GM21515 (cell line): ENCODE results near the gene ISLR.

ENCODE experiments used
- ATAC-seq: cut with Tn5 transposase; IDR thresholded peaks from one replicate; pipeline ENCODE4 v1.9.1; 2021; ENCODE audit not compliant: unreplicated experiment

Gene ISLR

DNA sequence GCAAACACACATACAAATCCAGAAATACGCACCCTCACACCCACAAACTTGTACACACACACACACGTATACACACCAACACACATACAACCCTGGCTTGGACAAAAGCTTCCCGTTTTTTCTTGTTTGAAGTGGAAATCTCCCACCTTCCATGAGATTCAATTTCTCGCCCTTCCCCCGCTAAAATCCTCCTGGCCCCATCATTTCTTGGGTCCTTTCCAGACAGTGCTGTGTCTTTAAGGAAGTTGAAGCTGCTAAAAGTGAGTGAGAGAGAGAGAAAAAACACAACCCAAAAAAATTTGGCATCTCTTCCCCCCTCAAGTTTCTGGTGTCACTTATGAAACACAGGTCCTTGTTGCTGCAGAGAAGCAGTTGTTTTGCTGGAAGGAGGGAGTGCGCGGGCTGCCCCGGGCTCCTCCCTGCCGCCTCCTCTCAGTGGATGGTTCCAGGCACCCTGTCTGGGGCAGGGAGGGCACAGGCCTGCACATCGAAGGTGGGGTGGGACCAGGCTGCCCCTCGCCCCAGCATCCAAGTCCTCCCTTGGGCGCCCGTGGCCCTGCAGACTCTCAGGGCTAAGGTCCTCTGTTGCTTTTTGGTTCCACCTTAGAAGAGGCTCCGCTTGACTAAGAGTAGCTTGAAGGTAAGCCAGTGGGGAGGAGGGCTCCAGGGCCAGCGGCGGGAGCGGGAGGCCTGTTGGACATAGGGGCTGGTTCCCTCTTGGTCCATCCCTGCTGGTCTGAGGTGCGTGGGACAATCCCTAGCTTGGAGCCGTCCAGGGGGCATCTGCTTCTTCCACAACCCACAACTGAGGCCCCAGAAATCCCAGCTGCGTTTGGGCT is at the start of gene ISLR:
TSS of gene ISLR (plus strand) at position 331 of the 839 bp plus-strand sequence. CDS start 1,149 bp downstream, outside the sequence.
- no peak for ATAC-seq

GRCh38 chr15:74124196-74124595 is 49.3 kb upstream of the ISLR start:
- no peak for ATAC-seq

DNA sequence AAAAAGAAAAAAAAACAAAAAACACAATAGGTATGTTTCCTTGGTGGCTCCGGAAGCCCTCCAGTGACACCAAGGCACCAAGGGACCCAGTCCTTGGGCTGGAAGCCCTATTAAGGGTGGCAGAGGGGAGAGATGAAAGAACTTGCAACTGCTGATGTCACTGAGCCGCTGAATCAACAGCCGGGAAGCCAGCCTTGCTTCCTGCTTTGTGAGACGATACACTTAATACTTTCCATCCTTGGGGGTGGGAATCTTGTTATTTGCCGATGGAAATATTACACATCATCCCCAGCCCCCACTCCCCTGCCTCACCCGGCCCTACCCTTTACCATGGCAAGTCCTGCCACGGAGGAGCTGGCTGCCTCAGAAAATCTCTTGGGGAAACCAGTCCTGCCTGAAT is 48.8 kb upstream of the ISLR start:
- no peak for ATAC-seq

- ATAC-seq: no peak
These were observed 46.1 kb upstream of the ISLR start for GRCh38 chr15:74127255-74127953.

DNA sequence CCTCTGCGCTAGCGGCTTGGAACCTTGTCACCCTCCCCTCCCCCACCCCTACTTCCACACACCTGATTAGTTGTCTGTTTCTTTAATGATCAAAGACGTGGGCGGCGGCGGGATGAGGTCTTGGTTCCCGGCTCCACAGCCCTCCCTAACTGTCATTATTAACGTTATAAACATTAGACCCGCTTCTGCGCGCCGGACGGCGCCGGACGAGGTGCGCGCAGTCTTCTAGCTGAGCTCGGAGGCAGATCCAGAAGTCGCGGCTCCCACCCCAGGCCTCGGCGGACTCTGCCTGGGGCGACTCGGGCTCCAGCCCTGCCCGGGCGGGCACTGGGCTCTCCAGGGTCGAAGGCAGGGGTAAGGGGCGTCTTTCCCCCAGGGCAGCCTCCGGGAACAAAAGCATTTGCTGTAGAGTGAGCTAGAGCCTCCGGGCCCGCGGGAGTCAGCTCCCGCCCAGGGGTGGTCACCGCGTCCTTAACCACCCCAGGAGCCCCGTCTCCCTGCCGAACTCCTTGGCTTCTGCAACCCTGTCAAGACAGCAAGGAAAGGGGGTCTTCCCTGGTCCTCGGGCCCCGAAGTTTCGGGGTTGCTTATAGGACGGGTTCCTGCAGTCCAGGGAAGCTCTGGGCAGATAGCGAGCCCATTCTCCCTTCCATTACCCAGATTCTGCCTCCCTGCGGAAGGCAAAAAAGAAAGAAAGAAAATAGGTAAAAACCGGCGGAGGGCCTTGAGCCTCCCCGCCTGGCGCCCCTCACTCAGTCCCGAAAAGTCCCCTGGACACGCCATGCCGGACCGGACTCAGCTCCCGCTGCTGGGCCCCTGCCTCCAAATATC is 45.3 kb upstream of the ISLR start:
- ATAC-seq: no peak

GRCh38 chr15:74128785-74129585 is 44.5 kb upstream of the ISLR start:
- no peak for ATAC-seq

DNA sequence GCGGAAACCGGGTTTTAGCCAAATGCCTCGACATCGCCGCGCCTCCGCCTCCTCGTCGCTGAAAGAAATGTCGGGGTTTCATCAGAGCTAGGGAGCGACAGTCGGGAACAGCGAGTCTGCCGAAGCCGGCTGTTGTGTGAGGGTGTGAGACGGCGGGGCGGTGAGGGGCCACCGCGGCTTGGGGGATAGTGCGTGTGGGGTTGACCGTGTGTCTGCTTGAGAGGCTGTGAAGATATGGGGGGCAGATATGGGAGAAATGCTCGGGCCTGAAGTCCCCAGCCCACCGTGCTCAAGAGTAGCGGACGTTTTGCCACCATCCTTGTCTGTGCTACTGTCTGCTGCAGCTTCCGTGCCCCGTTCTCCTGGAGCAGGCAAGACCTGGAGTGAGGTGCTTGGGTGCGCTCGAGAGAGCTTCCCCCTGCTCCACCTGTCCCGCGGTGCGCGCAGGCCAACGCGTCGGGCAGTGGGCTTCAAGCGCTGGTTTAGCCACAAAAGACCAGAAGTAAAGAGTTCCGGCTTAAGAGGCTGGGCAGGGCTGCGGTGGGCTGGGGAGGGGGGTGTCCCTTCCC is 43.8 kb upstream of the ISLR start:
- ATAC-seq: no peak

- ATAC-seq: no peak
These were observed 43.2 kb upstream of the ISLR start, which contains the start of gene ISLR2 for GRCh38 chr15:74130155-74130848. TSS of gene ISLR2 (plus strand) at chr15:74130586. CDS start at chr15:74132755, 2,169 bp downstream.

- no peak for ATAC-seq
These were observed 42.5 kb upstream of the ISLR start for GRCh38 chr15:74130849-74131627.

- ATAC-seq: no peak
These were observed 41.7 kb upstream of the ISLR start for GRCh38 chr15:74131628-74132413.

DNA sequence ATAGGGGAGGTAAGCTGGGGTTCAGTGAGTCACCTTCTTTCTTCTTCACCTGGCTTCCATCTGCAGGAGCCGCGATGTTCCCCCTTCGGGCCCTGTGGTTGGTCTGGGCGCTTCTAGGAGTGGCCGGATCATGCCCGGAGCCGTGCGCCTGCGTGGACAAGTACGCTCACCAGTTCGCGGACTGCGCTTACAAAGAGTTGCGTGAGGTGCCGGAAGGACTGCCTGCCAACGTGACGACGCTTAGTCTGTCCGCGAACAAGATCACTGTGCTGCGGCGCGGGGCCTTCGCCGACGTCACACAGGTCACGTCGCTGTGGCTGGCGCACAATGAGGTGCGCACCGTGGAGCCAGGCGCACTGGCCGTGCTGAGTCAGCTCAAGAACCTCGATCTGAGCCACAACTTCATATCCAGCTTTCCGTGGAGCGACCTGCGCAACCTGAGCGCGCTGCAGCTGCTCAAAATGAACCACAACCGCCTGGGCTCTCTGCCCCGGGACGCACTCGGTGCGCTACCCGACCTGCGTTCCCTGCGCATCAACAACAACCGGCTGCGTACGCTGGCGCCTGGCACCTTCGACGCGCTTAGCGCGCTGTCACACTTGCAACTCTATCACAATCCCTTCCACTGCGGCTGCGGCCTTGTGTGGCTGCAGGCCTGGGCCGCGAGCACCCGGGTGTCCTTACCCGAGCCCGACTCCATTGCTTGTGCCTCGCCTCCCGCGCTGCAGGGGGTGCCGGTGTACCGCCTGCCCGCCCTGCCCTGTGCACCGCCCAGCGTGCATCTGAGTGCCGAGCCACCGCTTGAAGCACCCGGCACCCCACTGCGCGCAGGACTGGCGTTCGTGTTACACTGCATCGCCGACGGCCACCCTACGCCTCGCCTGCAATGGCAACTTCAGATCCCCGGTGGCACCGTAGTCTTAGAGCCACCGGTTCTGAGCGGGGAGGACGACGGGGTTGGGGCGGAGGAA is 40.5 kb upstream of the ISLR start:
- no peak for ATAC-seq

- ATAC-seq: no peak
These were observed 39.7 kb upstream of the ISLR start for GRCh38 chr15:74133694-74134386.

DNA sequence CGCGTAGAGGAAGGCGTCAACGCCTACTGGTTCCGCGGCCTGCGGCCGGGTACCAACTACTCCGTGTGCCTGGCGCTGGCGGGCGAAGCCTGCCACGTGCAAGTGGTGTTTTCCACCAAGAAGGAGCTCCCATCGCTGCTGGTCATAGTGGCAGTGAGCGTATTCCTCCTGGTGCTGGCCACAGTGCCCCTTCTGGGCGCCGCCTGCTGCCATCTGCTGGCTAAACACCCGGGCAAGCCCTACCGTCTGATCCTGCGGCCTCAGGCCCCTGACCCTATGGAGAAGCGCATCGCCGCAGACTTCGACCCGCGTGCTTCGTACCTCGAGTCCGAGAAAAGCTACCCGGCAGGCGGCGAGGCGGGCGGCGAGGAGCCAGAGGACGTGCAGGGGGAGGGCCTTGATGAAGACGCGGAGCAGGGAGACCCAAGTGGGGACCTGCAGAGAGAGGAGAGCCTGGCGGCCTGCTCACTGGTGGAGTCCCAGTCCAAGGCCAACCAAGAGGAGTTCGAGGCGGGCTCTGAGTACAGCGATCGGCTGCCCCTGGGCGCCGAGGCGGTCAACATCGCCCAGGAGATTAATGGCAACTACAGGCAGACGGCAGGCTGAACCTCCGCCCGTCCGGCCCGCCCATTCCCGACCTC is 39.0 kb upstream of the ISLR start:
- no peak for ATAC-seq

DNA sequence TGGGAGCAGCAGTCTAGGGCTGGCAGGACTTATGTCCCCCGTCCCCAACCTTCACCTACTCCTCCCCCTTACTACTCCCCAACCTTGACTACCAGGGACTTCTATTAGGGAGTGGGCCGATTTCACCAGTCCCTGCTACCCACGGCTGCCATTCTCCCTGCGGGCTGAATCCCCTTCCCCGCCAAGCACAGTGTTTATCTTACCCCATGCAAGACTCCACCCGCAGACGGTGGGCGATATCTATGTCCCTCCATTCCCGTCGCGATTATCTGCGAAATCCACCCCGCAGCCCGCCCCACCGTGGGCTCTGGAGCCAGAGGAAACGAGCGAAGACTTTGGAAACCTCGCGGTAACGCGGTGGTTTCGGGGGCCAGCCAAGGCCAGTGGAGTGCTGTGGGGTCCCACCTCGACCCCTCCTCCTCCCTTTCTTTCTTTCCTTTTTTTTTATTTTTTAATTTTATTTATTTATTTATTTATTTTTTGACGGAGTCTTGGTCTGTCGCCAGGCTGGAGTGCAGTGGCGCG is 38.4 kb upstream of the ISLR start:
- no peak for ATAC-seq

- no peak for ATAC-seq
These were observed 37.0 kb upstream of the ISLR start for GRCh38 chr15:74136540-74136813.
